Pancreas (tissue), 10 donors: ENCODE results near the gene JCAD. TPM values are rescaled to one million over a fixed set of nuclear protein-coding genes. Genes with fewer than 3 reads are reported as not detected.
A peak's percentile ranks its signal among the peaks of the same experiment; 100 is the strongest.

Experiments used
- ATAC-seq, 4 donors: fragments of 200-7000 bp; cut with Tn5 transposase; one replicate each; pipeline versions ENCODE4 v1.8.0 to v1.9.1; 2020; ENCODE audit warnings: mild to moderate bottlenecking in 4 of 4, moderate library complexity in 4 of 4
- DNase-seq, 6 donors: peaks; one replicate each; pipeline ENCODE4 v3.0.0-alpha.2; 2020
- FAIRE-seq: peaks from 2 replicates; lab custom pipeline; 2012; peaks lifted over from hg19 to GRCh38; lab: Jason Lieb, UNC
- H3K27ac ChIP-seq, 4 donors: fragments of 200-600 bp; sonication (generic); 1 replicate in 3 of 4; 2 replicates in 1 of 4; pipeline versions ENCODE4 v1.5.0 to v1.8.0; 2020
- H3K27me3 ChIP-seq, 4 donors: fragments of 200-600 bp; one replicate each; pipeline ENCODE4 v1.8.0; 2021
- H3K36me3 ChIP-seq, 3 donors: fragments of 200-600 bp; sonication (generic) in 1 of 3; one replicate each; pipeline versions ENCODE4 v1.5.0 to v1.8.0; 2020 to 2021
- H3K4me1 ChIP-seq, 3 donors: fragments of 200-600 bp; one replicate each; pipeline ENCODE4 v1.8.0; 2021
- H3K4me3 ChIP-seq, 4 donors: fragments of 200-600 bp; sonication (generic) in 2 of 4; one replicate each; pipeline versions ENCODE4 v1.5.0 to v1.8.0; 2020 to 2021
- H3K9me3 ChIP-seq, 4 donors: fragments of 200-600 bp; one replicate each; pipeline ENCODE4 v1.8.0; 2021
- WGBS, 2 donors: extraction: QIAGEN DNeasy Blood & Tissue Kit; methylation state at CpG; one replicate each; pipeline ENCODE4 v1.1.7; 2013; 5-methylcytosine and 5-hydroxymethylcytosine counted together
- intact Hi-C, 3 donors: fragments of 100-400 bp; cut with DNase I; formaldehyde crosslinking; loops; one replicate each; pipeline versions ENCODE4 v1.11.1 to v1.14.2; 2022
- polyA plus RNA-seq, 2 donors: library from polyadenylated mRNA; stranded (reverse); fragments of 200-250 nt; gene quantifications; one replicate each; pipeline ENCODE4 v1.2.3, GENCODE V29; 2013
- total RNA-seq, 6 donors: library from RNA; stranded (reverse); fragmentation: NEBNext Ultra II Directional in 4 of 6; extraction: Animal tissue kit (Norgen Biotek cat#: 25700) in 4 of 6; gene quantifications; one replicate each; pipeline versions ENCODE4 v1.2.1 to v1.2.4, GENCODE V29; 2021 to 2023
- TF ChIP-seq, protein P1 (sequence below), 4 donors: fragments of 200-600 bp; sonication (generic) in 3 of 4; IDR thresholded peaks; one replicate each; pipeline versions ENCODE4 v1.5.0 to v1.8.0; 2021; ENCODE audit warnings: antibody characterized with exemption in 4 of 4
- donor health status: healthy with polysubstance abuse.
- donor health status: DM: no; HTN: no; CAD: no; lungs with moderate emphysema.
- donor health status: DM: no; HTN: no; CAD: no.
- donor health status: control.
- donor health status: control.
- donor health status: Bipolar disorder and iron deficiency.
- donor health status: DM: yes; HTN: yes; CAD: no.
- donor health status: DM: no; HTN: no; CAD: no.
- donor health status: DM: no; HTN: no; CAD: no.
- donor health status: DM: yes; HTN: yes; CAD: no.

JCAD gene
- total and polyA plus RNA-seq, 8 donors, result 10.0 to 48.2 (median 23.0) TPM

DNA sequence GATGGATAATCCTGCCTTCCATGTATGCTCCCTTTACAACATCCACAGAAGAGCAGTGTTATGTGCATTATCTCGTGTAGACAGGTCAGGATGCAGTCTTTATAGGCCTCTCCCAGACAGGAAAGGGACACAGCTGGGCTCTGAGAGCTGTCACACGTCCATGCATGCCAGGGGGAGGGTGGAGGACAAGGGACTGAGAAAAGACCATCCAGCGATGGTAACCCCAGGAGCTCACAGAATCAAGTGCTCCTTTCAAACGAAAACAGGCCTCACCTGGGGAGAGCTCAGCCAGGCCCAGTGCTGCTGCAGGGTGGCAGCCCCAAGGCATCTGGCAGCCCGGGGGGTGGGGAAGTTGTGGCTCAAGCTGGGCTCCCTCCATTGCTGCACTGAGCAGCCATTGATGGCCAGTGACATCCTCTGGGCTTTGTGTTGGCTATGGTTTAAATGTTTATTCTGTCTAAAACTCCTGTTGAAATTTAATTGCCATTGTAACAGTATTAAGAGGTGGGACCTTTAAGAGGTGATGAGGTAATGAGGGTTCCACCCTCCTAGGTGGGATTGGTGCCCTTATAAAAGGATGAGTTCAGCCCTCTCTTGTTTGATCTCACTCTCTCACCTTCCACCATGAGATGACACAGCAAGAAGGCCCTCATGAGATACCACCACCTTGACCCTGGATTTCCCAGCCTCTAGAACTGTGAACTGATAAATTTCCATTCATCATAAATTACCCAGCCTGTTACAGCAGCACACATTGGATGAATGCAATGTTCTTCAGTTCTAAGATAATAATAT lies 15.7 kb downstream of the JCAD start:
- no peak overlapping the region for H3K27ac ChIP-seq
- no peaks in the 10 kb centered on the region for H3K36me3 ChIP-seq
- H3K27me3 ChIP-seq, result no peaks in the 10 kb centered on the region
- ATAC-seq (no peak), DNase-seq (no peak), FAIRE-seq (no peak)
- intact Hi-C loops, result no loop called here
- H3K9me3 ChIP-seq, result no peaks in the 10 kb centered on the region
- TF ChIP-seq, protein P1, sequence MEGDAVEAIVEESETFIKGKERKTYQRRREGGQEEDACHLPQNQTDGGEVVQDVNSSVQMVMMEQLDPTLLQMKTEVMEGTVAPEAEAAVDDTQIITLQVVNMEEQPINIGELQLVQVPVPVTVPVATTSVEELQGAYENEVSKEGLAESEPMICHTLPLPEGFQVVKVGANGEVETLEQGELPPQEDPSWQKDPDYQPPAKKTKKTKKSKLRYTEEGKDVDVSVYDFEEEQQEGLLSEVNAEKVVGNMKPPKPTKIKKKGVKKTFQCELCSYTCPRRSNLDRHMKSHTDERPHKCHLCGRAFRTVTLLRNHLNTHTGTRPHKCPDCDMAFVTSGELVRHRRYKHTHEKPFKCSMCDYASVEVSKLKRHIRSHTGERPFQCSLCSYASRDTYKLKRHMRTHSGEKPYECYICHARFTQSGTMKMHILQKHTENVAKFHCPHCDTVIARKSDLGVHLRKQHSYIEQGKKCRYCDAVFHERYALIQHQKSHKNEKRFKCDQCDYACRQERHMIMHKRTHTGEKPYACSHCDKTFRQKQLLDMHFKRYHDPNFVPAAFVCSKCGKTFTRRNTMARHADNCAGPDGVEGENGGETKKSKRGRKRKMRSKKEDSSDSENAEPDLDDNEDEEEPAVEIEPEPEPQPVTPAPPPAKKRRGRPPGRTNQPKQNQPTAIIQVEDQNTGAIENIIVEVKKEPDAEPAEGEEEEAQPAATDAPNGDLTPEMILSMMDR (IDR thresholded peaks at IDR 0.05), result no peak
- WGBS, 2 donors, result 48 to 55% methylated on average over 5 of the region's 5 CpGs
- H3K4me1 ChIP-seq, result no peaks in the 10 kb centered on the region
- H3K4me3 ChIP-seq, result no peak overlapping the region

DNA sequence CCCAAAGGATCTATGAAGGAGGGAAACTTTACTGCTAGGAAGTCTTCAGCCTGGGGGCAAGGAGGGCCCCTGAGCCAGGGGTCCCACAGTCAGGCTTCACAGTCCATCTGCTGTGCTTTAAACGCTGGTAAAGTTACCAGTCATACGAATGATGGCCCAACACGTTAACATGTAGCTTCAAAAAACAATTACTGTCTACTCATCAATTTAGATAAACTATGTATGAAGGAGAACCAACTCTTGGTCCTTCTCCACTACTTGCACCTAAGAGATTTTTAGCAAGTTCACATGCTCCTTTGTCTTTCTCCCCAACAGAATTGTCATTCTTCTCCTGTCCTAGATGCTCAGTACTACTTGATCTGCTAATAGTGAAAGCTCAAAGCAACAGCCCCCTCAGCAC lies 16.6 kb downstream of the JCAD start:
- H3K27me3 ChIP-seq, result no peaks in the 10 kb centered on the region
- H3K4me3 ChIP-seq, result no peak overlapping the region
- TF ChIP-seq, protein P1 (IDR thresholded peaks at IDR 0.05), result no peak
- DNase-seq (no peak), FAIRE-seq (no peak), ATAC-seq (no peak)
- H3K9me3 ChIP-seq, result no peaks in the 10 kb centered on the region
- no peak overlapping the region for H3K27ac ChIP-seq
- intact Hi-C loops, result no loop called here
- no peaks in the 10 kb centered on the region for H3K36me3 ChIP-seq
- 73 to 76% methylated on average over 3 of the region's 3 CpGs for WGBS, 2 donors
- no peaks in the 10 kb centered on the region for H3K4me1 ChIP-seq

DNA sequence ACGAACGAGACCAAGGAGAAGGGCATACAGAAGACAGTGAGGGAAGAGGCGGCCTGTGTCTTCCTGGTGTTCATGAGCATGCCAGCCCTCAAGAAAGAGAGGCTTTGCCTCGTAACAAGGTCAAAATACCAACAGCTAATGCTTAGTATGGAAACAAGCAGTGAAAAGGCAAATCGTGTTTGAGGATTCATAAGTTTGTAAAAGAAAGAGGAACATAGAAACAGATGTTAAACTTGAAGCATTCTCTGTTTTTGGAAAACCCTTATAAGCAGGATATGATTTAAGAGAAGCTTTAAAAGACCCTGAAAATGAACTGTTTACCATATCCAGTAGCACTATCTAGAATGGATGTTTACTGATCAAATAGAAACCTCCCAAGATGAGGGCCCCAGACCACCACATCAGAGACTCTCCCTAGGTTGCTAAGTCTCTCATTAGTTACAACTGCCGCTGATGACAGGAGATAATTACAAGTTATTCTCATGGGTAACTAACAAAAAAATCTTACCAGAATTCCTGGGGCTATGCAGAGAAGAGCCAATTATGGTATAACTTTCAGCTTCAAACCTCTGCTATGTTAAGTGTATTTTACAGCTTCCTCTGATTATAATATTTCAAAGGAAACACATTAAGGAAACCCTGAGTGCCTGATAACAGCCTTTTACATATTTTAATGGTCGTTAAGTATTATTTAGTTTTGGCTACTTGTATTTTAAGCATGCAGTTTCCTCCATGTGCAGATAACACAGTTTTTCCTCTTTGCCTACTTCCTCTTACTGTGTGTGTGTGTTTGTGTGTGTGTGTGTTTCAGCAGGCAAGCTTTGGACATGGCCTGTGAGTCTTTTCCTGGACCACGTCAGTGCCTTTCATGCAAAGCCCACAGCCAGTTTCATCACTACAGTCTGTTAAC lies 17.9 kb downstream of the JCAD start:
- peak in 3 of 4 donors; percentile 38 to 46 (median 40) for ATAC-seq
- no peaks in the 10 kb centered on the region for H3K4me1 ChIP-seq

DNA sequence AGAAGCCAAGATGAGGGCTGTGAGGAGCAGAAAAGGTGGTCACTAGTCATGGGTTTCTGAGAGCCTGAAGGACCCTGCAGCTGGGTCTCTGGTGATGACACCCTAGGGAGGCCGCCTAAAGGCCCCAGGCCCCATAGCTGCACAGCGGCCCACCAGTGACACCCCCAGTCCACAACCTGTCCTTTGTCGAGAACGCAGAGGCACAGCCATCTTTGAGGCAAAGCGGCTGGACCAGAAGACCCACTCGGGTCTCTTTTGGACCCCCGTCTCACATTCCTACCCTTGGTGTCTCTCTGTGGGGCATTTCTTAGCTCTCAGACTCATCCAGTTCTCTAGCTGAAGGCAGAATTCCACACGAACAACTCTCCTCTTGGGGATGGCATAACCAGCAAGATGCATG lies 18.8 kb downstream of the JCAD start:
- Histone ChIP-seq H3K4me1 (no peaks in the 10 kb centered on the region), H3K9me3 (no peaks in the 10 kb centered on the region), H3K27ac (no peak overlapping the region), H3K27me3 (no peaks in the 10 kb centered on the region), H3K36me3 (no peaks in the 10 kb centered on the region), H3K4me3 (no peak overlapping the region)
- intact Hi-C loops, result no loop called here
- FAIRE-seq (no peak), ATAC-seq (no peak), DNase-seq (no peak)
- 74 to 83% methylated on average over 8 of the region's 8 CpGs for WGBS, 2 donors
- TF ChIP-seq, protein P1 (IDR thresholded peaks at IDR 0.05), result no peak

More for the DNA sequence above, 17.9 kb downstream of the JCAD start:
- DNase-seq (no peak), FAIRE-seq (no peak)
- WGBS, 2 donors, result 55 to 59% methylated on average over 8 of the region's 8 CpGs
- no peak overlapping the region for H3K4me3 ChIP-seq
- no peaks in the 10 kb centered on the region for H3K36me3 ChIP-seq
- intact Hi-C loops, result no loop called here
- TF ChIP-seq, protein P1 (IDR thresholded peaks at IDR 0.05), result no peak
- no peaks in the 10 kb centered on the region for H3K27me3 ChIP-seq
- H3K9me3 ChIP-seq, result no peaks in the 10 kb centered on the region
- peak overlapping the region in 1 of 4 donors; percentile 41 for H3K27ac ChIP-seq
